SIG-M5 treated with dmso at 0.1 percent for 504 hours (cell line): ENCODE results near the gene APMAP.
A peak's percentile ranks its signal among the peaks of the same experiment; 100 is the strongest.

Experiments used
- DNase-seq: peaks from one replicate; lab custom pipeline; 2025; ENCODE audit not compliant: unreplicated experiment; lab: John Stamatoyannopoulos, UW

Gene APMAP

DNA sequence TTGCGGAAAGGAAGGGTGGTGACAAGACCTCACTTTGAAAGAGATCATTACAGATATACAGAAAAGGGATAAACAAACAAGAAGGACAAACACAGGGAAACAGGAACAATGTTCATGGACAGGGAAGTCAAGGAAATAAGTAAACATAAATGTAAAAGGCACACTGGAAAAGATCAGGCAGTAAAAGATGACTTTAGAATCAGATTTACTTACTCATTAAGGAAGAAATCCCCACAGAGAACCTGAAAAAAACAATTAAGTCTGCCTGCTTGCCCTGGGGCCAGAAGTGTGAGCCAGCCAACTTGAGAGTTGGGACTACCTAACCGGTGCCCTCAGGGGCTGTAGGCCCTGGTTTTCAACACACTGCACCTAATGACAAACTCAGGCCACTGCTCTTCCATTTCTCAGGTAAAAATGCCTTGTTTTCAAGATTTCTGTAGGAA, 1.7 kb downstream of the APMAP start:
- DNase-seq: peak; percentile 10

- peak; percentile 7 for DNase-seq
These were observed 3.4 kb downstream of the APMAP start for GRCh38 chr20:24989162-24989561.

GRCh38 chr20:24987873-24988835, 4.4 kb downstream of the APMAP start:
- no peak for DNase-seq

GRCh38 chr20:24987244-24987643, 5.3 kb downstream of the APMAP start:
- peak; percentile 18 for DNase-seq

GRCh38 chr20:24986436-24987015, 6.0 kb downstream of the APMAP start:
- DNase-seq: no peak

DNA sequence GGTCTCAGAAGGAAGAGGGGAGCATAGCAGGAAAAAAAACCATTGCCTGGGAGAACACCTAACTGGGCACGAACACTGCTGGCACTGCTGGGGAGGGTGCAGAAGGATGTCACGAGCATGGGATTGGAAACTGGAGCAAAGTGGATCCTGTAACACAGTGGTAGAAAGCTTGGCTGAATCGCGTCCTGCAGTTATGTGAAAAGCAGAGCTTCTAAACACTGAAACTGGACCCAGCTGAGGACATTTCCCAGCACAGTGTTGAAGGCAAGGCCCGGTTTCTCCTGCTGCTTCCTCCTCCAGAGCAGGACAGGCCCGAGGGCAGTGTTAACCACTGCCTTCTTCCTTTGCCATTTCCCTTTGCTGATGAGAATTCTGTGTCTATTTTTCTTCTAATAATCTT, 6.7 kb downstream of the APMAP start:
- DNase-seq: no peak

DNA sequence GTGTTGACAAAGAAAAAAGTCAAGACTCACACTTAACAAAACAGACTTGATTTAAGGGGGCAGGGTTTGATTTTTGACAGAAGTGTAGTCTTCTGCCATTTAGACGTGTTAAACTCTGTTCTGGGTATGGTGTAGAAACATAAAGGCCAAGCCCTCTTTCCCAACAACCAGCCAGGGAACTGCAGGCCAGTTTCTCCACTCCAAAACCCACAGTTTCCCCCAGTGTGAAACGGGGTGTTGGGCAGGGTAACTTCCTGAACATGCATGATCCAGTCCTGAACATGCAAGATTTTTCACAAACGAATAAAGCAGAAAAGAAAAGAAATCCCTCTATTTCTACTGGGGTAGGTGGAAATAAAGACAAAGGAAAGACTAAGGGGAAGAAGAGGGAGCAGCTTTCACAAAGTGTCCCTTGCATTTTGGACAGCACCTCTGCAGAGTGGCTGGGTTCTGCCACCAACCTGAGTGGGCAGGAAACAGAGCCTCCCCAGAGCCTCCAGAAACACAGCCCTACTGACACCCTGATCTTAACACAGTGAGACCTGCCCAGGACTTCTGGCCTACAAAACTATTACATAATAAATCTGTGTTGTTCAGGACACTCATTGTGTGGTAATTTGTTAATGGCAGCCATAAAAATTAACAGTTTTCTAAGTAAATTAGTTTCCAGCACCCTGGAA, 7.5 kb downstream of the APMAP start:
- peak; percentile 39 for DNase-seq

DNA sequence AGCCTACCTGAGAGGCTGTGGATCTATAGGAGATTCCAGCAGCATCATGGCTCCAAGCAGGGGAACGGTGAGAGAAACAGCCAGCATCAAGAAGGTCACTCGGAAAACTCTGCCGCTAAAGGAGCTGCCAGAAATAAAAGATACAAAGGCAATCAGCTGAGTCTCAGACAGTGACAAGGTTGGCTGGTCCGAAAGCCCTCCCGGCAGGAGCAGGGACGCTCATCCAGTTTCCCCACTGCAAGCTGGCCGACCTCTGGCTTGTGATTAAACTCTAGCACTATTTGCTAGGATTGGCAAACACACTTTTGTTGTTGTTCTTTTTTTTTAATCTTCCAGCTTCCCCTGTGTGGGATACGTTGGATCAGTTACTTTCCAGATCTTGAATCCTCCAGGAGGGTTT, 8.7 kb downstream of the APMAP start:
- no peak for DNase-seq

- no peak for DNase-seq
These were observed 10.8 kb downstream of the APMAP start for GRCh38 chr20:24981790-24982189.

GRCh38 chr20:24981282-24981681, 11.3 kb downstream of the APMAP start:
- DNase-seq: no peak

DNA sequence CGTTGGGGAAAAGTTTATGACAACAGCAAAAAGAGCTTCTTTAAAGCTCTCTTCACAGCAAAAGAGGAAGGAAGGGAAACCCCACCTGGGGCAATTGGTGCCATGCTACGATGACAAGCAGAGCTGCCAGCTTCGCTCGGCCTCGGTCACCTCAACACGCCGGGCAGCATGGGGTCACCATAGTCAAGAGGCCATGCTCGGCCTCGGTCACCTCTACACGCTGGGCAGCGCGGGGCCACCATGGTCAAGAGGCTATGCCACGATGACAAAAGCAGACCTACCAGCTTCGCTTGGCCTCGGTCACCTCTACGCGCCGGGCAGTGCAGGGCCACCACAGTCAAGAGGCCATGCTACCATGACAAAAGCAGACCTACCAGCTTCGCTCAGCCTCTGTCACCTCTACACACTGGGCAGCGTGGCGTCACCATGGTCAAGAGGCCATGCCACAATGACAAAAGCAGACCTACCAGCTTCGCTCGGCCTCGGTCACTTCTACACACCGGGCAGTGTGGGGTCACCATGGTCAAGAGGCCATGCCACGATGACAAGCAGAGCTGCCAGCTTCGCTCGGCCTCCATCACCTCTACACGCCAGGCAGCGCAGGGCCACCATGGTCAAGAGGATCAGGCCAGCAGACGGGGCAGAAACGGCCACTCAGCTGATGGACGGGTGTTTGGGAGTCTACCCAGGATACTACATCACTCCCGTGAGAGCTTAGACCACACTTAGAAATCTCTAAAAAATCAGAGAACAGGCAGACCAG, 12.1 kb downstream of the APMAP start:
- DNase-seq: no peak

GRCh38 chr20:24979036-24979960, 13.3 kb downstream of the APMAP start:
- no peak for DNase-seq

GRCh38 chr20:24978513-24978912, 14.0 kb downstream of the APMAP start:
- DNase-seq: no peak

- DNase-seq: no peak
These were observed 14.8 kb downstream of the APMAP start for GRCh38 chr20:24977797-24978196.

DNA sequence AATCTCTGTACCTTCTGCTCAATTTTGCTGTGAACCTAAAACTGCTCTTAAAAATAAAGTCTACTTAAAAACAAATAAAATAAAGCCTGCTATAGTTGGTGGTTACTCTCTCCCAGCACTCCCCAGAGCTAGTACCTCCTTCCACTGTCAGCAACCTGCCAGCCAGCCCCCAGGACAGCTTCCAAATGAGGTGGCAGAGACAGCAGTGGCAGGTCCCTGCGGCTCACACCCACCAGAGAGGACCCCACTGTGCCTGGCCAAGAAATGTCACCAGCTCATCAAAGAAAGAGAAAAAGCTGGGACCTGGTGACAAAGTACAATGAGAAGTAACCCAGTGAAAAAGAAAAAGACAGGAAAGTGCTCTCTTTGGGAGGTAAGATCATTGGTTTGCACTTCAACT, 15.2 kb downstream of the APMAP start:
- no peak for DNase-seq

GRCh38 chr20:24972341-24972740, 20.2 kb downstream of the APMAP start:
- DNase-seq: no peak

DNA sequence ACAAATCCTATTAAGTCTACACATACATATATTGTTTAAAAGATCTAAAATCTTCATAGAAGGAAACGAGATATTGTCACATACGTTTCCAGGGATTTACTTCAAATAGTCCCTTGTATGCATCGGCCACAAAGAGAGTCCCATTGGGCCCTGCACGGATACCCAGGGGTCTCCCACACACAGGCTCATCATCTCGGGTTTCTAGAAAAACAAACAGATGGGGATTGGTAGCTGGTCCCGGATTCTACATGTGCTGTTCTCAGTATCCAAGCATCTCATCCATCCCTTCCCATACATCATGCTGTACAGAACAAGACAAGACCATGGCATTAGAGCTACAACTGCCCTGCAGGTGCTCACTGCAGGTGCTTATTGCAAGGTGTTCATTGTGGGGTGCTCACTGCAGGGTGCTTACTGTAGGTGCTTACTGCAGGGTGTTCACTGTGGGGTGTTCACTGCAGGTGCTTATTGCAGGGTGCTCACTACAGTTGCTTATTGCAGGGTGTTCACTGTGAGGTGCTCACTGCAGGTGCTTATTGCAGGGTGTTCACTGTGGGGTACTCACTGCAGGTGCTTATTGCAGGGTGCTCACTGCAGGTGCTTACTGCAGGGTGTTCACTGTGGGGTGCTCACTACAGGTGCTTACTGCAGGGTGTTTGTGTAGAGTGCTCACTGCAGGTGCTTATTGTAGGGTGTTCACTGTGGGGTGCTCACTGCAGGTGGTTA, 21.0 kb downstream of the APMAP start:
- no peak for DNase-seq

- DNase-seq: no peak
These were observed 21.8 kb downstream of the APMAP start for GRCh38 chr20:24970754-24971153.

DNA sequence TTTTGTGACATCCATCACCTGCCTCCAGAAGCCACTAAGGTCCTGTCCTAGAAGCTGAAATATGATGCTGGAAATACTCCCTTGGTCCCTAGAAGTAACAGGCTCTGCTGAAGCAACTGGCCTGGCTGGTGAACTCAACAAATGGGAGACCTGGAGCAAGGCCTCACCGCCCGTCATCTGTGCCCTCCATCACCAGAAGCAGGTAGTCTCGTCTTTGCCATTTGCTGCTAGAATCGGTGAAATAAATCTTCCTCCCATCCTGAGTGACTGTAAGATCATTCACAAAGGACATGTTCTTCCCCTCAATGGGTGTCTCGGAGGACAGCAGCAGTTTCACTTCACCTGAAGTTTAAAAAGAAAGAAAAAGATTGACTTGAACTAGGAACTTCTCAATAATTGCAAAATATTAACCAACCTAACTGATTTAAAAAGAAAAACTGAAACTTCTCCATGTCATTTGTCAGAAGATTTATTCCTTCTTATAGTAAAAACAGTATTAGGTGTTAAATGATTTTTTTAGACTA, 22.5 kb downstream of the APMAP start:
- DNase-seq: no peak
